ENCODE measurements around the gene SEPTIN8. TPM values are rescaled to one million over a fixed set of nuclear protein-coding genes. Genes with fewer than 3 reads are reported as not detected.

SEPTIN8 gene
- total and polyA plus RNA-seq, 8 donors: 15.5 to 47.3 (median 32.3) TPM

DNA sequence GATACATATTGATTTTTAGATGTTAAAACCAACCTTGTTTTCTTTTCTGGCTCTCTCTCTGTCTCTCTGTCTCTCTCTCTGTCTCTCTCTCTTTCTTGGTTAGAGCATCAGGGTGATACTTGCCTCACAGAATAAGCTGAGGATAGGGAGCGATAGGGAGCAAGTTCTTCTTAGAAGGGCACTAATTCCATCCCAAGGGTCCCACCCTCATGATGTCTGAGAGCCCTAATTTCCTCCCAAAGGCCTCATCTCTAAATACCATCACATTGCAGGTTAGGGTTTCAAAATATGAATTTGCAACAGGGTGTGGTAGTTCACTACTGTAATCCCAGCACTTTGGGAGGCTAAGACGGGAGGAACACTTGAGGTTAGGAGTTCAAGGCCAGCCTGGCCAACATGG, 34.9 kb downstream of the SEPTIN8 start:
- H3K36me3 ChIP-seq: no peaks in the 10 kb centered on the region
- 91 to 96% (median 93%) methylated on average over 2 of the region's 2 CpGs for WGBS, 5 donors
- H3K27ac ChIP-seq: no peak overlapping the region
- TF ChIP-seq, protein P1, sequence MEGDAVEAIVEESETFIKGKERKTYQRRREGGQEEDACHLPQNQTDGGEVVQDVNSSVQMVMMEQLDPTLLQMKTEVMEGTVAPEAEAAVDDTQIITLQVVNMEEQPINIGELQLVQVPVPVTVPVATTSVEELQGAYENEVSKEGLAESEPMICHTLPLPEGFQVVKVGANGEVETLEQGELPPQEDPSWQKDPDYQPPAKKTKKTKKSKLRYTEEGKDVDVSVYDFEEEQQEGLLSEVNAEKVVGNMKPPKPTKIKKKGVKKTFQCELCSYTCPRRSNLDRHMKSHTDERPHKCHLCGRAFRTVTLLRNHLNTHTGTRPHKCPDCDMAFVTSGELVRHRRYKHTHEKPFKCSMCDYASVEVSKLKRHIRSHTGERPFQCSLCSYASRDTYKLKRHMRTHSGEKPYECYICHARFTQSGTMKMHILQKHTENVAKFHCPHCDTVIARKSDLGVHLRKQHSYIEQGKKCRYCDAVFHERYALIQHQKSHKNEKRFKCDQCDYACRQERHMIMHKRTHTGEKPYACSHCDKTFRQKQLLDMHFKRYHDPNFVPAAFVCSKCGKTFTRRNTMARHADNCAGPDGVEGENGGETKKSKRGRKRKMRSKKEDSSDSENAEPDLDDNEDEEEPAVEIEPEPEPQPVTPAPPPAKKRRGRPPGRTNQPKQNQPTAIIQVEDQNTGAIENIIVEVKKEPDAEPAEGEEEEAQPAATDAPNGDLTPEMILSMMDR (IDR thresholded peaks at IDR 0.05): no peak
- TF ChIP-seq POLR2AphosphoS5 (IDR thresholded peaks at IDR 0.05): no peak
- TF ChIP-seq POLR2A (IDR thresholded peaks at IDR 0.05): no peak
- no peak for TF ChIP-seq EP300 (IDR thresholded peaks at IDR 0.05)
- peaks cover 0 to 4% (median 0%) of the 10 kb centered on the region in 4 donors for H3K9me3 ChIP-seq
- no peak for DNase-seq
- peaks cover 0 to 49% (median 0%) of the 10 kb centered on the region in 3 donors for H3K27me3 ChIP-seq
- H3K4me1 ChIP-seq: peaks cover 10 to 15% (median 13%) of the 10 kb centered on the region in 4 donors
- no peak overlapping the region for H3K4me3 ChIP-seq
- intact Hi-C loops (cut with DNase I; ENCODE audit: low total_unique reads): no loop called here

DNA sequence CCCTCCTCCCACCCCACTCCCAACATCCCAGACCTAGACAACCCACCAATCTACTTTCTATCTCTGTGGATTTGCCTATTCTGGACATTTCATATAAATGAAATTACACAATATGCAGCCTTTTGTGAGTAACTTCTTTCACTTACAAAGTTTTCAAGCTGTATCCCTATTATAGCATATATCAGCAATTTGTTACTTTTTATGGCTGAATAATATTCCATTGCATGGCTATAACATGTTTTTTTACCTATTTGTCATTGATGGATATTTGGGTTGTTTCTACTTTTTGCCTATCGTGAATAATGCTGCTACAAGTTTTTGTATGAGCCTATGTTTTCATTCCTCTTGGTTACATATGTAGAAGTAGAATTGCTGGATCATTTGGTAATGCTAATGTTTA, 37.8 kb downstream of the SEPTIN8 start:
- peaks cover 0 to 4% (median 0%) of the 10 kb centered on the region in 4 donors for H3K9me3 ChIP-seq
- no peak for DNase-seq
- H3K27ac ChIP-seq: no peak overlapping the region
- intact Hi-C loops (cut with DNase I; ENCODE audit: low total_unique reads): no loop called here
- H3K36me3 ChIP-seq: no peaks in the 10 kb centered on the region
- H3K4me1 ChIP-seq: peaks cover 8 to 20% (median 15%) of the 10 kb centered on the region in 4 donors
- peaks cover 0 to 21% (median 0%) of the 10 kb centered on the region in 3 donors for H3K27me3 ChIP-seq
- no peak overlapping the region for H3K4me3 ChIP-seq
- 48 to 89% (median 79%) methylated on average over 1 of the region's 1 CpG for WGBS, 5 donors
- TF ChIP-seq, protein P1 (IDR thresholded peaks at IDR 0.05): no peak
- TF ChIP-seq POLR2A (IDR thresholded peaks at IDR 0.05): no peak
- TF ChIP-seq POLR2AphosphoS5 (IDR thresholded peaks at IDR 0.05): no peak
- no peak for TF ChIP-seq EP300 (IDR thresholded peaks at IDR 0.05)

DNA sequence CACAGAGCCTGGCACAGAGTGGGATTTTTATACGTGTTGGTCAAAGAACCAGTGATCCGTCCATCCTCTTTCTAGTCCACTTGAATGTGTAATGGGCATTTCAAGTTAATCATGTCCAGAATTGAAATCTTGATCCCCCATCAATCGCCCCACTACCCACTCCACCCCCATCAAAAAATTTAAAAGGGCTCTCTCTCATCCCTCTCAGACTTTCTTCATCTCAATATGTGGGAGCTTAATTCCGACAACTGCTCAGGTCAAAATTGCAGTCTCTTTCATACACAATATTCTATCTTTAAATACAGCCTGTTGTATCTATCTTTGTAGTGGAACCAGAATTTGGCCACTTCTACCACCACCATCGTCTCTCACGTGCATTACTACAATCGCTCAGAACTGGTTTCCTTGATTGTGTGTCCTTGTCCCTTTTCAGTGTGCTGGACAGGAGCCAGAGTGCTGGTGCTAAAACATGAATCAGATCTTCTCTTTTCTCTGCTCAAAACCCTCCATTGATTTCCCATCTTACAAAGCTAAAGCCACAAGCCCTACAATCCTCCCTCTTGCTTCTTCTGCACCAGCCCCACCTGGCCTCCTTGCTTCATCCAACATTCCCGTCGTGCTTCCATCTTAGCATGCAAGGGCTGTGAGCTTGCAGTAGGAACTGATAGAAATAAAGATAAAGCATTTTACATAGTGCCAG, 38.9 kb downstream of the SEPTIN8 start:
- Histone ChIP-seq H3K9me3 (peaks cover 0 to 4% (median 0%) of the 10 kb centered on the region in 4 donors), H3K4me1 (peaks cover 8 to 20% (median 15%) of the 10 kb centered on the region in 4 donors), H3K27me3 (peaks cover 0 to 14% (median 0%) of the 10 kb centered on the region in 3 donors), H3K4me3 (peak overlapping the region in 3 of 4 donors; percentile 87 to 98 (median 98)), H3K27ac (peak overlapping the region in 3 of 5 donors; percentile 69 to 83 (median 79)), H3K36me3 (peaks cover 0 to 4% (median 0%) of the 10 kb centered on the region in 4 donors)
- intact Hi-C loops (cut with DNase I; ENCODE audit: low total_unique reads): no loop called here
- DNase-seq: no peak
- TF ChIP-seq POLR2AphosphoS5 (IDR thresholded peaks at IDR 0.05) (no peak), EP300 (IDR thresholded peaks at IDR 0.05) (no peak), POLR2A (IDR thresholded peaks at IDR 0.05) (no peak)
- TF ChIP-seq, protein P1 (IDR thresholded peaks at IDR 0.05): no peak
- WGBS, 5 donors: 62 to 69% (median 66%) methylated on average over 9 of the region's 9 CpGs

DNA sequence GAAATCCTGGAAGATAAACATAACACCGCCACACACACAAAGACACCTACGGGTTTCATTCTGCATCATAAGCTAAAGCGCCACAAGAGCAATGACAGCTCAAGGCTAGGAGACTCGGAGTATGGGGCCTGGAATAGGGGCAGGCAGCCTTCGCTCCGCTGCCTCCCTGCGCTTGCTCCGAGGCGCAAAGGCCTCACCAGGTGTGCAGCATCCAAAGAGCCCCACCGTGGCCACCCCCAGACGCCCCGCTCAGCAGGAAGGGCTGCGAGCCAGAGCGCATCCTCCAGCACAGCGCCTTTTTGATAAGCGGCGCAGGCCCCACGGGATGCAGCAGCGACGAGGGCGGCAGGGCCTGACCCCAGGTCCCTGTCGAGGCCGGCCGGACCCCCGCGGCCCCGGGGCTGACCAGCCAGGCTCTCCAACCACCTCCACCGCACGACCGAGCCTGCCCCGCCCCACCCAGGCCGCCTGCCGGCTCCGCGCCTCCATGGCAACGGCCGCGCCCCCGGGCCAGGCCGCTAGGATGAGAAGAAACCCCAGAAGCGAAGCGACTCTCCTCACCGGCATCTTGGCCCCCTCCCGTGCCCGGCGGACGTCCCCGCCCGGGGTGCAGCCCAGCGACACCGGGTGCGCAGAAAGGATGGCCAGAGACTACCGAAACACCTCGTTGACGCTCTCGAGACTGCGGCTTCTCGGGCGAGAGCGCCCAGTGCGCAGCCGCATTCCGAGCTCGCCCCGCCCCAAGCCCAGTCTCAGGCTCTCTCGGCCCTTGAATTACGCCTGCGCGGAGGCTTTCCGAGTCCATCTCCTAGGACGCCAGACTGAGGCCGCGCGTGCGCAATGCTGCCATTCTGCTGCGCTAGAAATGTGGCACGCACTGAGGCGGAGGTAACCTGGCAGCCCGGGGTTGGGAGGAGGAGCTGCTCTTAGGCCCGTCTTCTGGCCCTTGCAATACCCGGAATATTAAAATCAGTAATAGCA, 39.9 kb downstream of the SEPTIN8 start, which contains the start of gene KIF3A:
KIF3A (minus strand) TSS at position 694 of the 981 bp plus-strand sequence; CDS start at position 567, 127 bp downstream.
- H3K27me3 ChIP-seq: peaks cover 0 to 6% (median 0%) of the 10 kb centered on the region in 3 donors
- no peaks in the 10 kb centered on the region for H3K9me3 ChIP-seq
- 1 to 2% (median 1%) methylated on average over 17 to 81 of the region's 81 CpGs for WGBS, 5 donors
- peaks cover 0 to 4% (median 2%) of the 10 kb centered on the region in 4 donors for H3K36me3 ChIP-seq
- intact Hi-C loops (cut with DNase I; ENCODE audit: low total_unique reads): no loop called here
- H3K4me1 ChIP-seq: peaks cover 8 to 20% (median 15%) of the 10 kb centered on the region in 4 donors
- peak within 1 kb of the TSS; percentile 79 to 98 (median 92) for H3K4me3 ChIP-seq
- DNase-seq: peak; percentile 98
- H3K27ac ChIP-seq: peak within 1 kb of the TSS; percentile 69 to 87 (median 83)
- TF ChIP-seq POLR2AphosphoS5 (IDR thresholded peaks at IDR 0.05) (peak; percentile 54 to 85 (median 77)), EP300 (IDR thresholded peaks at IDR 0.05) (no peak)
- TF ChIP-seq, protein P1 (IDR thresholded peaks at IDR 0.05): peak in 2 of 7 experiments; percentile 11 to 17
